Activated T-cell treated with anti-CD3 and anti-CD28 coated beads, Interleukin-2, amount 50 U/mL, for 1 hour (primary cell): ENCODE results near the gene DAAM2.

Experiments used
- DNase-seq: peaks from one replicate; pipeline ENCODE4 v3.0.0-alpha.2; 2020

Gene DAAM2

GRCh38 chr6:39791850-39792539, at the start of gene DAAM2:
TSS of gene DAAM2 (plus strand) at chr6:39792376. CDS start at chr6:39856303, 63,927 bp downstream.
- DNase-seq = no peak

- no peak for DNase-seq
Observed at GRCh38 chr6:39746795-39747194, 45.4 kb upstream of the DAAM2 start.

GRCh38 chr6:39752835-39753724, 39.1 kb upstream of the DAAM2 start:
- DNase-seq = no peak

GRCh38 chr6:39753725-39754045, 38.5 kb upstream of the DAAM2 start:
- DNase-seq = no peak

GRCh38 chr6:39754514-39755115, 37.6 kb upstream of the DAAM2 start:
- DNase-seq = no peak

GRCh38 chr6:39755231-39755630, 36.9 kb upstream of the DAAM2 start:
- no peak for DNase-seq

GRCh38 chr6:39756582-39756981, 35.6 kb upstream of the DAAM2 start:
- DNase-seq = no peak

- DNase-seq = no peak
Observed at GRCh38 chr6:39758905-39759605, 33.1 kb upstream of the DAAM2 start.

GRCh38 chr6:39760226-39760952, 31.8 kb upstream of the DAAM2 start:
- no peak for DNase-seq

GRCh38 chr6:39765508-39766065, 26.6 kb upstream of the DAAM2 start:
- DNase-seq = no peak

GRCh38 chr6:39769012-39769411, 23.2 kb upstream of the DAAM2 start:
- no peak for DNase-seq

GRCh38 chr6:39770446-39770845, 21.7 kb upstream of the DAAM2 start:
- no peak for DNase-seq

GRCh38 chr6:39772559-39773273, 19.5 kb upstream of the DAAM2 start:
- DNase-seq = no peak

- no peak for DNase-seq
Observed at GRCh38 chr6:39773782-39774181, 18.4 kb upstream of the DAAM2 start.

GRCh38 chr6:39776581-39776980, 15.6 kb upstream of the DAAM2 start:
- no peak for DNase-seq

- no peak for DNase-seq
Observed at GRCh38 chr6:39777218-39777617, 15.0 kb upstream of the DAAM2 start.

GRCh38 chr6:39777661-39778060, 14.5 kb upstream of the DAAM2 start:
- no peak for DNase-seq

- DNase-seq = no peak
Observed at GRCh38 chr6:39778581-39779255, 13.5 kb upstream of the DAAM2 start.

- no peak for DNase-seq
Observed at GRCh38 chr6:39785281-39785680, 6.9 kb upstream of the DAAM2 start.

- DNase-seq = no peak
Observed at GRCh38 chr6:39786649-39787048, 5.5 kb upstream of the DAAM2 start.

GRCh38 chr6:39787322-39787721, 4.9 kb upstream of the DAAM2 start:
- no peak for DNase-seq
